ENCODE measurements around the gene DNAJC11.

GRCh38 chr1:6594977-6595740, 106.5 kb downstream of the DNAJC11 start:
- no peak for TF ChIP-seq POLR2A (IDR thresholded peaks at IDR 0.05)
- TF ChIP-seq, protein P1, sequence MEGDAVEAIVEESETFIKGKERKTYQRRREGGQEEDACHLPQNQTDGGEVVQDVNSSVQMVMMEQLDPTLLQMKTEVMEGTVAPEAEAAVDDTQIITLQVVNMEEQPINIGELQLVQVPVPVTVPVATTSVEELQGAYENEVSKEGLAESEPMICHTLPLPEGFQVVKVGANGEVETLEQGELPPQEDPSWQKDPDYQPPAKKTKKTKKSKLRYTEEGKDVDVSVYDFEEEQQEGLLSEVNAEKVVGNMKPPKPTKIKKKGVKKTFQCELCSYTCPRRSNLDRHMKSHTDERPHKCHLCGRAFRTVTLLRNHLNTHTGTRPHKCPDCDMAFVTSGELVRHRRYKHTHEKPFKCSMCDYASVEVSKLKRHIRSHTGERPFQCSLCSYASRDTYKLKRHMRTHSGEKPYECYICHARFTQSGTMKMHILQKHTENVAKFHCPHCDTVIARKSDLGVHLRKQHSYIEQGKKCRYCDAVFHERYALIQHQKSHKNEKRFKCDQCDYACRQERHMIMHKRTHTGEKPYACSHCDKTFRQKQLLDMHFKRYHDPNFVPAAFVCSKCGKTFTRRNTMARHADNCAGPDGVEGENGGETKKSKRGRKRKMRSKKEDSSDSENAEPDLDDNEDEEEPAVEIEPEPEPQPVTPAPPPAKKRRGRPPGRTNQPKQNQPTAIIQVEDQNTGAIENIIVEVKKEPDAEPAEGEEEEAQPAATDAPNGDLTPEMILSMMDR (IDR thresholded peaks at IDR 0.05): no peak
